ENCODE data around the gene GYG2. TPM values are rescaled to one million over a fixed set of nuclear protein-coding genes. Genes with fewer than 3 reads are reported as not detected.

Gene GYG2
- total RNA-seq, 1 experiment from 2014 or later, result 47.6 TPM

DNA sequence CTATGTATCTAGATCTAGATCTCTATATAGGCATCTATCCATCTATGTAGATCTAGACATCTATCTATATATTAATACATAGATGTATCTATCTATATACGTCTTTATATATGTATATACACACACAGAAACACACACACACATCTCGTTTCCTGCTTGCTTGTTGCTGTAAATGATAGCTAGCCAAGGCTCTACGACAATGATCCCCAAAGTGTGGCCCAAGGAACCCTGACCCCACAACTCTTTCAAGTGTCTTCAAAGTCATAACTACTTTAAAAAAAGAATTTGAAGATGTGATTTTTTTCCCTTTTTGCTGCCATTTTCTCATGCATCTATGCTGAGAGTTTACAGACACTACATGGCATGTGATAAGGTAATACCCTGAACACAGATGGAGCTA is 28.8 kb downstream of the GYG2 start (continued):
- no peak for TF ChIP-seq KAT7 (CRISPR knock-in tag; IDR thresholded peaks at IDR 0.05; ENCODE audit: borderline replicate concordance)
- TF ChIP-seq JAZF1 (CRISPR knock-in tag; IDR thresholded peaks at IDR 0.05), result no peak
- no peak for TF ChIP-seq ZNF423 (CRISPR knock-in tag; IDR thresholded peaks at IDR 0.05)
- no peak for TF ChIP-seq ELF4 (CRISPR knock-in tag; IDR thresholded peaks at IDR 0.05; ENCODE audit: low read depth)
- TF ChIP-seq PRDM15 (CRISPR knock-in tag; IDR thresholded peaks at IDR 0.05), result no peak
- TF ChIP-seq ZNF317 (CRISPR knock-in tag; IDR thresholded peaks at IDR 0.05; ENCODE audit: borderline replicate concordance, low read depth), result no peak
- TF ChIP-seq PRRX2 (CRISPR knock-in tag; IDR thresholded peaks at IDR 0.05), result no peak

- POLR2A ChIA-PET, result no interaction called here
- Mint-ChIP-seq H3K27ac (no peak overlapping the region), H3K27me3 (ENCODE audit: low read depth) (no peaks in the 10 kb centered on the region), H3K4me1 (peaks cover 7% of the 10 kb centered on the region), H3K4me3 (no peak overlapping the region), H3K9me3 (no peaks in the 10 kb centered on the region), H3K36me3 (peaks cover 53% of the 10 kb centered on the region)
- CTCF ChIA-PET, result no interaction called here
- ATAC-seq, result no peak
- DNase-seq (ENCODE audit: low spot score), result no peak
- no peak for TF ChIP-seq NFE2L1 (CRISPR knock-in tag; IDR thresholded peaks at IDR 0.05)
- TF ChIP-seq CBFB (CRISPR knock-in tag; IDR thresholded peaks at IDR 0.05; ENCODE audit: low read depth), result no peak
- no peak for TF ChIP-seq PRRX2 (CRISPR knock-in tag; IDR thresholded peaks at IDR 0.05)
- no peak for TF ChIP-seq E2F4 (CRISPR knock-in tag; IDR thresholded peaks at IDR 0.05; ENCODE audit: borderline replicate concordance, low read depth)
- no peak for TF ChIP-seq ZNF317 (CRISPR knock-in tag; IDR thresholded peaks at IDR 0.05; ENCODE audit: borderline replicate concordance, low read depth)
- TF ChIP-seq E2F5 (CRISPR knock-in tag; IDR thresholded peaks at IDR 0.05), result no peak
- no peak for TF ChIP-seq ZNF671 (CRISPR knock-in tag; IDR thresholded peaks at IDR 0.05)
- TF ChIP-seq CDX4 (CRISPR knock-in tag; IDR thresholded peaks at IDR 0.05; ENCODE audit: borderline replicate concordance), result no peak
- TF ChIP-seq ZNF423 (CRISPR knock-in tag; IDR thresholded peaks at IDR 0.05), result no peak
- no peak for TF ChIP-seq NR2C2 (CRISPR knock-in tag; IDR thresholded peaks at IDR 0.05)
- no peak for TF ChIP-seq ZBTB21 (CRISPR knock-in tag; IDR thresholded peaks at IDR 0.05; ENCODE audit: borderline replicate concordance)
- TF ChIP-seq ATF6 (CRISPR knock-in tag; IDR thresholded peaks at IDR 0.05), result no peak
- no peak for TF ChIP-seq SOX15 (CRISPR knock-in tag; IDR thresholded peaks at IDR 0.05)
- TF ChIP-seq ETV6 (CRISPR knock-in tag; IDR thresholded peaks at IDR 0.05), result no peak
- no peak for TF ChIP-seq HMGA2 (CRISPR knock-in tag; IDR thresholded peaks at IDR 0.05)
- no peak for TF ChIP-seq MXD4 (CRISPR knock-in tag; IDR thresholded peaks at IDR 0.05; ENCODE audit: borderline replicate concordance)
- TF ChIP-seq ELF4 (CRISPR knock-in tag; IDR thresholded peaks at IDR 0.05; ENCODE audit: low read depth), result no peak
- no peak for TF ChIP-seq JAZF1 (CRISPR knock-in tag; IDR thresholded peaks at IDR 0.05)
Measured at GRCh38 chrX:2859197-2859797, 30.6 kb downstream of the GYG2 start.
